Measurements from ENCODE around the gene MUSTN1. TPM values are rescaled to one million over a fixed set of nuclear protein-coding genes. Genes with fewer than 3 reads are reported as not detected.

Gene MUSTN1
- total and polyA plus RNA-seq, 11 donors, result 13.5 to 207 (median 32.4) TPM

- no peak for DNase-seq
- intact Hi-C loops (cut with DNase I), result no loop called here
- WGBS, 4 donors, result 88 to 96% (median 93%) methylated on average over 4 to 7 of the region's 7 CpGs
- no peaks in the 10 kb centered on the region for H3K27me3 ChIP-seq
- peaks cover 0 to 8% (median 0%) of the 10 kb centered on the region in 9 donors for H3K36me3 ChIP-seq
- no peak for TF ChIP-seq CTCF (IDR thresholded peaks at IDR 0.05)
- TF ChIP-seq POLR2A (IDR thresholded peaks at IDR 0.05), result no peak
- H3K27ac ChIP-seq, result no peak overlapping the region
- no peaks in the 10 kb centered on the region for H3K4me1 ChIP-seq
- H3K9me3 ChIP-seq, result no peaks in the 10 kb centered on the region
- no peak for ATAC-seq
- H3K4me3 ChIP-seq, result no peak overlapping the region
Observed at GRCh38 chr3:52817860-52818259, 17.0 kb downstream of the MUSTN1 start.

- no peaks in the 10 kb centered on the region for H3K9me3 ChIP-seq
- no peak overlapping the region for H3K4me3 ChIP-seq
- no peak overlapping the region for H3K27ac ChIP-seq
- DNase-seq (no peak), ATAC-seq (no peak)
- H3K36me3 ChIP-seq, result peaks cover 0 to 5% (median 0%) of the 10 kb centered on the region in 9 donors
- H3K27me3 ChIP-seq, result no peaks in the 10 kb centered on the region
- intact Hi-C loops (cut with DNase I), result no loop called here
- H3K4me1 ChIP-seq, result no peaks in the 10 kb centered on the region
- TF ChIP-seq POLR2A (IDR thresholded peaks at IDR 0.05) (no peak), CTCF (IDR thresholded peaks at IDR 0.05) (no peak)
- 92 to 98% (median 95%) methylated on average over 10 of the region's 10 CpGs for WGBS, 4 donors
Observed at GRCh38 chr3:52817221-52817620, 17.6 kb downstream of the MUSTN1 start.

- H3K9me3 ChIP-seq, result no peaks in the 10 kb centered on the region
- H3K36me3 ChIP-seq, result peaks cover 0 to 5% (median 0%) of the 10 kb centered on the region in 9 donors
- WGBS, 4 donors, result 88 to 96% (median 92%) methylated on average over 10 of the region's 10 CpGs
- no peaks in the 10 kb centered on the region for H3K4me1 ChIP-seq
- DNase-seq (no peak), ATAC-seq (no peak)
- no peak overlapping the region for H3K27ac ChIP-seq
- TF ChIP-seq POLR2A (IDR thresholded peaks at IDR 0.05) (no peak), CTCF (IDR thresholded peaks at IDR 0.05) (no peak)
- H3K27me3 ChIP-seq, result no peaks in the 10 kb centered on the region
- no peak overlapping the region for H3K4me3 ChIP-seq
- intact Hi-C loops (cut with DNase I), result no loop called here
Observed at GRCh38 chr3:52816654-52817053, 18.2 kb downstream of the MUSTN1 start.

GRCh38 chr3:52816199-52816598, 18.6 kb downstream of the MUSTN1 start:
- Histone ChIP-seq H3K4me3 (no peak overlapping the region), H3K9me3 (no peaks in the 10 kb centered on the region), H3K27me3 (no peaks in the 10 kb centered on the region), H3K27ac (no peak overlapping the region), H3K4me1 (no peaks in the 10 kb centered on the region), H3K36me3 (peaks cover 0 to 5% (median 0%) of the 10 kb centered on the region in 9 donors)
- DNase-seq (no peak), ATAC-seq (no peak)
- TF ChIP-seq POLR2A (IDR thresholded peaks at IDR 0.05), result no peak
- no peak for TF ChIP-seq CTCF (IDR thresholded peaks at IDR 0.05)
- 87 to 91% (median 89%) methylated on average over 6 of the region's 6 CpGs for WGBS, 4 donors
- intact Hi-C loops (cut with DNase I), result no loop called here
